IPS-18a (cell line): Measurements from ENCODE around the gene TMEFF1.
"Not testable (repeated sequence)": the region's sequence is repeated elsewhere in the genome, so short reads cannot be mapped to it uniquely, and the experiment has no call there.

Source experiments
- H3K27ac ChIP-seq: one replicate; pipeline ENCODE4 v1.5.1; 2013; ENCODE audit warnings: low read length
- H3K27me3 ChIP-seq: one replicate; pipeline ENCODE4 v1.6.1; 2013; ENCODE audit warnings: mild to moderate bottlenecking, low read length; ENCODE audit not compliant: control insufficient read depth, insufficient read depth
- H3K36me3 ChIP-seq: one replicate; pipeline ENCODE4 v1.6.1; 2013; ENCODE audit warnings: low read depth, low read length; ENCODE audit not compliant: control insufficient read depth
- H3K4me1 ChIP-seq: one replicate; pipeline ENCODE4 v1.6.1; 2013; ENCODE audit warnings: low read depth, low read length; ENCODE audit not compliant: control insufficient read depth
- H3K4me3 ChIP-seq: one replicate; pipeline ENCODE4 v1.5.1; 2013; ENCODE audit warnings: low read length
- H3K9ac ChIP-seq: one replicate; pipeline ENCODE4 v1.6.1; 2013; ENCODE audit warnings: mild to moderate bottlenecking, low read length, moderate library complexity
- H3K9me3 ChIP-seq: one replicate; pipeline ENCODE4 v1.6.1; 2013; ENCODE audit warnings: low read depth, low read length; ENCODE audit not compliant: control insufficient read depth

TMEFF1 gene

GRCh38 chr9:100437860-100438805 is 34.8 kb upstream of the TMEFF1 start:
- no peak overlapping the region for H3K9ac ChIP-seq
- no peaks in the 10 kb centered on the region for H3K4me1 ChIP-seq
- H3K27ac ChIP-seq: no peak overlapping the region
- no peaks in the 10 kb centered on the region for H3K36me3 ChIP-seq
- H3K27me3 ChIP-seq: no peaks in the 10 kb centered on the region
- H3K4me3 ChIP-seq: no peak overlapping the region
- H3K9me3 ChIP-seq: no peaks in the 10 kb centered on the region

- peaks cover 6% of the 10 kb centered on the region for H3K36me3 ChIP-seq
Measured at GRCh38 chr9:100440071-100440470, 32.9 kb upstream of the TMEFF1 start.

GRCh38 chr9:100440487-100440886 is 32.5 kb upstream of the TMEFF1 start:
- H3K27ac ChIP-seq, H3K36me3 ChIP-seq, H3K4me3 ChIP-seq, H3K9me3 ChIP-seq, H3K4me1 ChIP-seq, H3K27me3 ChIP-seq, H3K9ac ChIP-seq: not testable (repeated sequence)

More at GRCh38 chr9:100440071-100440470, 32.9 kb upstream of the TMEFF1 start:
- no peak overlapping the region for H3K27ac ChIP-seq
- H3K27me3 ChIP-seq: no peaks in the 10 kb centered on the region
- H3K9me3 ChIP-seq: no peaks in the 10 kb centered on the region
- no peak overlapping the region for H3K4me3 ChIP-seq
- no peak overlapping the region for H3K9ac ChIP-seq
- no peaks in the 10 kb centered on the region for H3K4me1 ChIP-seq

- Histone ChIP-seq H3K4me1 (peaks cover 3% of the 10 kb centered on the region), H3K9me3 (no peaks in the 10 kb centered on the region), H3K36me3 (peaks cover 6% of the 10 kb centered on the region), H3K9ac (no peak overlapping the region), H3K27me3 (no peaks in the 10 kb centered on the region), H3K27ac (no peak overlapping the region), H3K4me3 (no peak overlapping the region)
Measured at GRCh38 chr9:100441911-100442361, 31.0 kb upstream of the TMEFF1 start.

GRCh38 chr9:100443781-100444768 is 28.9 kb upstream of the TMEFF1 start:
- Histone ChIP-seq H3K9me3 (no peaks in the 10 kb centered on the region), H3K36me3 (peaks cover 6% of the 10 kb centered on the region), H3K4me3 (no peak overlapping the region), H3K27me3 (no peaks in the 10 kb centered on the region), H3K9ac (no peak overlapping the region), H3K4me1 (peaks cover 3% of the 10 kb centered on the region), H3K27ac (no peak overlapping the region)

GRCh38 chr9:100445161-100445902 is 27.6 kb upstream of the TMEFF1 start:
- Histone ChIP-seq H3K4me3 (no peak overlapping the region), H3K9ac (no peak overlapping the region), H3K9me3 (no peaks in the 10 kb centered on the region), H3K36me3 (peaks cover 6% of the 10 kb centered on the region), H3K27me3 (no peaks in the 10 kb centered on the region), H3K4me1 (peaks cover 3% of the 10 kb centered on the region), H3K27ac (no peak overlapping the region)

GRCh38 chr9:100445903-100446549 is 26.9 kb upstream of the TMEFF1 start:
- Histone ChIP-seq H3K4me1 (peaks cover 3% of the 10 kb centered on the region), H3K36me3 (peaks cover 6% of the 10 kb centered on the region), H3K9me3 (no peaks in the 10 kb centered on the region), H3K9ac (no peak overlapping the region), H3K27ac (no peak overlapping the region), H3K4me3 (no peak overlapping the region), H3K27me3 (no peaks in the 10 kb centered on the region)

GRCh38 chr9:100447041-100447440 is 25.9 kb upstream of the TMEFF1 start:
- Histone ChIP-seq H3K27me3 (no peaks in the 10 kb centered on the region), H3K9ac (no peak overlapping the region), H3K27ac (no peak overlapping the region), H3K9me3 (no peaks in the 10 kb centered on the region), H3K4me1 (peaks cover 3% of the 10 kb centered on the region), H3K4me3 (no peak overlapping the region), H3K36me3 (peaks cover 10% of the 10 kb centered on the region)

GRCh38 chr9:100448266-100448665 is 24.7 kb upstream of the TMEFF1 start:
- Histone ChIP-seq H3K9ac (no peak overlapping the region), H3K27ac (no peak overlapping the region), H3K4me1 (peaks cover 3% of the 10 kb centered on the region), H3K9me3 (no peaks in the 10 kb centered on the region), H3K4me3 (no peak overlapping the region), H3K36me3 (peaks cover 10% of the 10 kb centered on the region), H3K27me3 (no peaks in the 10 kb centered on the region)

GRCh38 chr9:100449420-100449819 is 23.5 kb upstream of the TMEFF1 start:
- Histone ChIP-seq H3K9me3 (no peaks in the 10 kb centered on the region), H3K27ac (no peak overlapping the region), H3K36me3 (peaks cover 5% of the 10 kb centered on the region), H3K4me1 (peaks cover 3% of the 10 kb centered on the region), H3K27me3 (no peaks in the 10 kb centered on the region), H3K9ac (no peak overlapping the region), H3K4me3 (no peak overlapping the region)
